ENCODE data around the gene DYNLL1.

GRCh38 chr12:120514002-120514401, 18.1 kb downstream of the DYNLL1 start:
- TF ChIP-seq, protein P1, sequence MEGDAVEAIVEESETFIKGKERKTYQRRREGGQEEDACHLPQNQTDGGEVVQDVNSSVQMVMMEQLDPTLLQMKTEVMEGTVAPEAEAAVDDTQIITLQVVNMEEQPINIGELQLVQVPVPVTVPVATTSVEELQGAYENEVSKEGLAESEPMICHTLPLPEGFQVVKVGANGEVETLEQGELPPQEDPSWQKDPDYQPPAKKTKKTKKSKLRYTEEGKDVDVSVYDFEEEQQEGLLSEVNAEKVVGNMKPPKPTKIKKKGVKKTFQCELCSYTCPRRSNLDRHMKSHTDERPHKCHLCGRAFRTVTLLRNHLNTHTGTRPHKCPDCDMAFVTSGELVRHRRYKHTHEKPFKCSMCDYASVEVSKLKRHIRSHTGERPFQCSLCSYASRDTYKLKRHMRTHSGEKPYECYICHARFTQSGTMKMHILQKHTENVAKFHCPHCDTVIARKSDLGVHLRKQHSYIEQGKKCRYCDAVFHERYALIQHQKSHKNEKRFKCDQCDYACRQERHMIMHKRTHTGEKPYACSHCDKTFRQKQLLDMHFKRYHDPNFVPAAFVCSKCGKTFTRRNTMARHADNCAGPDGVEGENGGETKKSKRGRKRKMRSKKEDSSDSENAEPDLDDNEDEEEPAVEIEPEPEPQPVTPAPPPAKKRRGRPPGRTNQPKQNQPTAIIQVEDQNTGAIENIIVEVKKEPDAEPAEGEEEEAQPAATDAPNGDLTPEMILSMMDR (conservative IDR thresholded peaks at IDR 0.05; ENCODE audit: low read depth, low read length), result no peak
- no peak for TF ChIP-seq MAZ (IDR thresholded peaks at IDR 0.05; ENCODE audit: borderline replicate concordance, low read depth, low read length)

Data from IMR-90 (cell line).